Adipose tissue (tissue), 3 donors: Measurements from ENCODE around the gene C11orf97. TPM values are rescaled to one million over a fixed set of nuclear protein-coding genes. Genes with fewer than 3 reads are reported as not detected.
"Not testable (repeated sequence)": the region's sequence is repeated elsewhere in the genome, so short reads cannot be mapped to it uniquely, and the experiment has no call there.

Experiments used
- H3K27ac ChIP-seq: one replicate; pipeline ENCODE4 v1.5.1; 2013; ENCODE audit warnings: low read depth, low read length
- WGBS, 3 donors: extraction: QIAGEN DNeasy Blood & Tissue Kit; methylation state at CpG; one replicate each; pipeline ENCODE4 v1.1.7; 2013; 5-methylcytosine and 5-hydroxymethylcytosine counted together
- polyA plus RNA-seq, 3 donors: library from polyadenylated mRNA; stranded (reverse); fragments of 200-250 nt; gene quantifications; one replicate each; pipeline ENCODE4 v1.2.3, GENCODE V29; 2013
- donor health status: healthy with polysubstance abuse.
- donor health status: Bipolar disorder and iron deficiency.
- donor health status: healthy.

C11orf97 gene, protein sequence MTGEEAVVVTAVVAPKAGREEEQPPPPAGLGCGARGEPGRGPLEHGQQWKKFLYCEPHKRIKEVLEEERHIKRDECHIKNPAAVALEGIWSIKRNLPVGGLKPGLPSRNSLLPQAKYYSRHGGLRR
- polyA plus RNA-seq, result not detected

DNA sequence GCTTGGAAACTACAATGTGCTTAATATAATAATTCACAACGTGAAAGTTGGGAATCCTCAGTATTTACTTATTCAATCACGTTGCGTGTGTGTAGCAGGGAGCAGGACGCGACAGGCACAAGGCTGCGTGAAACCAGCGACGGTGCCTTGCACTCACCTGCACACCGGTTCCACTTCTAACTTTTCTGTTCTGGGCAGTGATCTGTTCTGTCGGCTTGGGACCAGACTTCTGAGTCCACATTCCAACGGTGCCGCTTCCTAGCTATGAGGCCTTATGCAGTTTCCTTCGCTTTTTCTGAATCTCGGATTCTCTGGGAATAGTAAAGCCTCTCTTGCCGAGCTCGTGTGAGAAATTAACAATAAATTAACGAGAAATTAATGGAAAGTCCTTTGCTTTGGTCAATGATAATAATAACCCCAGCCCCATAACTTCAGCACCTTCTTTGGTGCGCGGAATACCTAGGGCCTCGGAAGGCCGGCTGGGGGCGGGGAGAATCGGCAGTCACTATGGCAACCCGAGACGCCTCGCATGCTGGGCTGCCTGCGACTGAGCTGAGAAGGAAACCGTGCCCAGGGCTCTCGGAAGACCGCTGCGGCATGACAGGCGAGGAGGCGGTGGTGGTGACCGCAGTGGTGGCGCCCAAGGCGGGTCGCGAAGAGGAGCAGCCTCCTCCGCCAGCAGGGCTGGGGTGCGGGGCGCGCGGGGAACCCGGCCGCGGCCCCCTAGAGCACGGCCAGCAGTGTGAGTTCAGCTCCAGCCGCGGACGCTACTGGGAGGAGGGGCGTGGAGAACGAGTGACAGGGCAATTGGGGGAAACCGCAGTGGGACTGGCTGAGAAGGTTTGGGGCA lies at the start of gene C11orf97:
TSS of gene C11orf97 (plus strand) at position 530 of the 850 bp plus-strand sequence. CDS start at position 598, 68 bp downstream.
- WGBS, 3 donors, result 14 to 18% (median 17%) methylated on average over 51 to 53 of the region's 53 CpGs
- H3K27ac ChIP-seq, result no peak within 1 kb of the TSS

DNA sequence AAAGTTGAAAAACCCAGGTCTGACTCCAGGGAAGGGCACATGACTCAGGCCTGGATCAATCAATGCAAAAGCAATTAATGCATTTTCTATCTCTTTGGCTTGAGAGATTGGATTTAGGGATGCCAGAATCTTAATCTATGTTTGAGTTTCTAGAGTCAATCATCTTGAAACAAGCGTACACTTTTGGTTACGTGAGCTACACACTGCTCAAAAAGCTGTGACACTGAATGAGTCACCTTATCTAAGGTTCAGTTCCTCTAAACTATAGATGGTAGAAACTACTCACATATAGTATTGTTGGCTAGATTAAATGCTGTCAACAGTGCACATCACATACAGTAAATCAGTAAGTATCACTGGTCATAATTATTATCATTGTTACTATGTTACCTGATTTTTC lies 42.8 kb upstream of the C11orf97 start:
- no peak overlapping the region for H3K27ac ChIP-seq
- WGBS, 3 donors, result 65 to 96% (median 93%) methylated on average over 2 of the region's 2 CpGs

DNA sequence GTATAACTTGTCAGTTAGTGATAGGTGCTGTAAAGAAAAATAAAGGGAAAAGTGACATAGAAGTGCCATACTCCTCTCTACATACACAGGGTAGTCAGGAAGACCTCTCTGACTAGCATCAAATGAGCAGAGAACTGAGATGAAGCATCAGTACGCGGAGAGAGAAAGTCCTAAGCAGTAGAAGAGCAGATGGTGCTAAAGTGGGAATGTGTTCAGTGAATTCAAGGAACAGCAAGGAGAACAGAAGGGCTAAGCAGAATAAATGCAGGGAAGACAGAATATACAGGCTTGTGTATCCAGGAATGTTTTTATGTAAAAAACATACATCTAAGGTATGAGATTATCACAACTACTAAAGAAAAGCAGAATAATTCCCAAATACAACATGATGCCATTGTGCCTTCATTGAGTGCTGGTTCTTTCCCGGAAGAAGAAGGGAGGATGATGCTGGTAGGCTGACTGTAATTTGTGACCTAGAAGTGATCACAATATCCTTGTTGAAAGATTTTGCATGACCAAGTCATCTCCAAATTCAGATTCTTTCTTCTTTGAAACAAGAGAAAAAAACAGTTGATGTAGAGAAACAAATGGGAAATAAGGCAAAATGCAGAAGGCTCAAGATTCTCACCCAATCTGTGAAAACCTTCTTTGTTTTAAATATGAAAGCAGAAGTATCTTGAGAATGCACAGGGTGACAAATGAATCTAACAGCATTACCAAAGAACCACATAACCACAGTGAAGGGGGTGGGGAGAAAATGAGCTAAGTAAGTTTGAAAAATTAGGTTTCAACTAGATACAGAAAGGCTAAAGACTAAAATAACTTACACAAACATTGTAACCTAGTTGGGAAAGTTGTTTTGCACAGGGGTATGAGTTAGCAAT lies 39.1 kb upstream of the C11orf97 start:
- no peak overlapping the region for H3K27ac ChIP-seq
- WGBS, 3 donors, result 93 to 98% (median 93%) methylated on average over 3 of the region's 3 CpGs

DNA sequence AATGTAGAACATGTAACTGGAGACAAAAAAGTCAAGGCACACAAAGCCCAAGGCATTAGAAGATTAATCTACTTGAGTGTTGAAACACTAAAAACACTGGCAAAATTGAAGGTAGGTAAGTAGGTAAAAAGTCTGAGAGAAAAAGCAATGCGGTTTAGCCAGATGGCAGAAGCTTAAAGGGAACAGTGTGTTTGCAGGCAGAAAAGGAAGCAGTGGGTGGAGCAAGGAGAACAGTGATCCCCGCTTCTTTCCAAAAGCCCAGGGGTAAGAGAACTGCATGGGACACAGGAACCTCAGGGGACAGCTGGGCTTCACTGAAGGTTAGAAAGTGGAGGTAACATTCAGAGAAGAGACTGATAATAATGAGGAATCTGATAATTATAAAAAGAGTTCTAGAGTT lies 34.6 kb upstream of the C11orf97 start:
- H3K27ac ChIP-seq, result no peak overlapping the region

DNA sequence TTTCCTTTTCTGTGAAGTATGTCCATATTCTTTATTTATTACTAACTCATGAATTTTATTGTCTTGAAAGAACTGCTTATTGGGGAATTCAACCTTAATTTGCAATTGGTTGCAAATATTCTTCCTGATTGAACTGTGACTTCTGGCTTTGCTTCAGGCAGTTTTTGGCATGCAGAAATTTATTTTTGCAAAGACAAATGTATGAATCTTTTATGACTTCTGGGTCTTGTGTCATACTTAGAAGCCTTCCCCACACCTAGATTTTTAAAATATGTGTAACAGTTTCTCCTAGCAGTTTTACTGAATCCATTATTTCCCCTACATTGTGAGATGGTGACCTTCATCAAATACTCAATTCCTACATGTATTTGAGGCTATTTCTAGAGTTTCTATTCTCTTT lies 30.9 kb upstream of the C11orf97 start:
- H3K27ac ChIP-seq, result no peak overlapping the region

More for the DNA sequence above, 34.6 kb upstream of the C11orf97 start:
- WGBS, 3 donors, result 58 to 89% (median 67%) methylated on average over 2 of the region's 2 CpGs

DNA sequence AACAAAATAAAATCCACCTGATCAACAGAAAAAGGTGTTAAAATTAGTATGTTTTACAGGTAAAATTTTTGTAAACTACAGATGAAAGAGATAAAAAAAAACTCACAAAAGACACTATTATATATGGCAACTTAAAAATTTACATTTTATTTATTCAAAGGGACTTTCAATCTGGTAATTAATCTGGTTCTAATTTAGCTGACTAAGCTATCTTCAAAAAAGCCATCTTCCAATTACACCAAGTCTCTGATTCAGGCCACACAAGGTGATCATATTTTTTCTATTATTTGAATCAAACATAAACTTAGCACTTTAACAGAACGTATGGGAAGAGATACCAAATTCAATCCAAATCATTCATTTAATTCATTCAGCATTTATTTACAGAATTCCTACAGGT lies 26.2 kb upstream of the C11orf97 start:
- 81 to 90% (median 86%) methylated on average over 1 of the region's 1 CpG for WGBS, 3 donors
- H3K27ac ChIP-seq, result no peak overlapping the region

DNA sequence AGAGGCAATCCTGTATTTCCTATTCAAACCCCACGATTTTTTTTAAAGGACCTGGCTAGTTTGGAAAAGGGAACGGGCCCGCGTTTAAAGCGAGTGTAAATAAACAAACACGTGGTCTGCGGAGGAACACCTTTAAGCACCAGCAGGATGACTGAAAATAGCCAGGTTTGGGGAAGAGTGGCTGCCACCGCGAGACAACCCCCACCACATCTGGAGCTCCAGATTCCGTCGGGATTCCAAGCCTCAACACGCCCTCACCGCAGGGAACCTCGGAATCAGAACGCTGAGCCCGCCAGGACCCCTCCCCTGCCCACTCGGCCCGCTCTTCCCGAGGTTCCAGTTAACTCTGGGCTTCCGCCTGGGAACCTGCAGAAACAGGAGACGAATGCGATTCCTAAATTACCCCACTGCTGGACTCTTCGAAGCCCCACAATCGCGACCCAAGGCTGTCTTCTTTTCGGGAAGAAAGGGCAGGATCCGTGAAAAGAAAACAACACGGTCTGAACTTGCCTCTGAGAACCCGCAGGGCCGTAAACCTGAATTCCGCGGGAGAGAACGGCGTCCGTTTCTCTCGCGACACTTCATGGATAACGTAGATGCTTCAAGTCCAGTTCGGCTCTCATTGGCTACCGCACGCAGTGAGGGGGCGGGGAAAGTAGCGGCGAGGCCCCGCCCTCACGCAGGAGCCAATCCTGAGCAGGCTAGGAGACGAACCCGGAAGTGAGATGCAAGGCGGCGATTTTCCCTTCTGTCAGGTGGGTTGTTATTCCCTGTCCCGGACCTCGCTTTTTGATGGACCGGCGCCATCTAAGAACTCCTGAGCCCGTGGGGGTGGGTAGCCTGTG lies 18.8 kb upstream of the C11orf97 start, which contains the start of the genes ANKRD49 and MRE11:
TSS of gene ANKRD49 (plus strand) at position 704 of the 845 bp plus-strand sequence. CDS start 2,710 bp downstream, outside the sequence.
TSS of gene MRE11 (minus strand) at position 564 of the 845 bp plus-strand sequence. CDS start 1,043 bp downstream, outside the sequence.
- 0 to 1% (median 0%) methylated on average over 55 of the region's 55 CpGs for WGBS, 3 donors
- H3K27ac ChIP-seq, result no peak within 1 kb of the TSS

DNA sequence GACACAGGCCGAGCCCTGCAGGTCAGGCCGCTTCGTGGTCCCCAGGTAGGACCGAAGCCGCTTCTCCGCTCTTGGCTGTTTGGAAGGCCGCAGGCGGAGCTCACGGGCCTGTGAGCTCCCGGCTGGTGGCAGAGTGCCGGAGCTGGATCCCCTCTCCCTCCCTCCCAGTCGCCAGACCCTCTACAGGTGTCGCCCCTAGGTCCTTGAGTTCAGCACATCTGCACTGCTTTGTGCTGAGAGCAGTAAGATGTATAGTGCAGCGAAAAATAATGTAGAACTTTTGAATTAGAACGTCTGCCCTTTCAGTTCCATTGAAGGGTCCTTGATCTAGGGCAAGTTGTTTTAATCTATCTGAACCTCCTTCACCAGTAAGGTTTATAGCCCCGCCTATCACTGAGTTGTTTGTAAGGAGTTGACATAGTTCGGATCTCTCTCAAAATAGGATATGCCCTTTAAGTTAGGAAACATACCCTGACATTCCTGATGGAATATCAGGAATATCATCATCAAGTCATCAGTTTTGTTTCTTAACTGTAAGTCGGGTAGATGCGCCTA lies 18.1 kb upstream of the C11orf97 start:
- 1 to 5% (median 3%) methylated on average over 19 of the region's 19 CpGs for WGBS, 3 donors
- H3K27ac ChIP-seq, result no peak overlapping the region

DNA sequence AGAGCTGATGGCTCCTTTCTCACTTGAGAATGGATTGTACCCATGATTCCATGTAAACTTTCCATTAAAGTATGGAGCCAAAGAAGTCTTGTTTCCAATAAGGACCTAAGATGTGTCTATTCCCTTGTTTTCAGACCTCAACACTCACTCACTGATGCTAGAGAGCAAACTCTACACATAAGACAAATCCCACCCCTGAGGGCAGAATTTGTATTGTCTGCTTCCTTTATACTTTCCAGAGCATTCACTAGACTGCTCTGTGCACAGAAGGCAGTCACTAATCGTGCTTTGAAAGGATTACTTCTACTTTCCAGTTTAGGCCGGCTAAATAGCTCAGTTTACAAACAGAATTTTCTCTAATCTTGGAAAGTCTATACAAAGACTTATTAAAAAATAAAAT lies 12.1 kb upstream of the C11orf97 start:
- 86 to 89% (median 88%) methylated on average over 2 of the region's 2 CpGs for WGBS, 3 donors
- H3K27ac ChIP-seq, result no peak overlapping the region

DNA sequence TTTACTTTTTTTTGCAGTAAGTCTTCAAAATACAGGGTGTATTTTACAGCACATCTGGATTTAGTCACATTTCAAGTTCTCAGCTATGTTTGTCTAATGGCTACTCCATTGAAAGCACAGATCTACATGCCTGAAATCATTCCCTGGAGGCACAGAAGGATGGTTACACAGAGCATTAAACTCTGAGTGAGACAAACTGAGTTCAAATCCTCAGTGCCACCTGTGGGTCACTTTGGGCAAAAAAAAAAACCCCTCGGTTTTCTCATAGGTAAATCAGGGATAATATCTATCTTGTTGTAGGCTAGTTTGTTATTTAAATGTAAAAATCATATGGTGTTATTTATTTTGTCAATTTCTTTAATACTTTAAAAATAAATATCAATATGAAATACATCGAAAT lies 10.7 kb upstream of the C11orf97 start:
- WGBS, 3 donors, result 63 to 77% (median 70%) methylated on average over 2 of the region's 2 CpGs
- H3K27ac ChIP-seq, result no peak overlapping the region

DNA sequence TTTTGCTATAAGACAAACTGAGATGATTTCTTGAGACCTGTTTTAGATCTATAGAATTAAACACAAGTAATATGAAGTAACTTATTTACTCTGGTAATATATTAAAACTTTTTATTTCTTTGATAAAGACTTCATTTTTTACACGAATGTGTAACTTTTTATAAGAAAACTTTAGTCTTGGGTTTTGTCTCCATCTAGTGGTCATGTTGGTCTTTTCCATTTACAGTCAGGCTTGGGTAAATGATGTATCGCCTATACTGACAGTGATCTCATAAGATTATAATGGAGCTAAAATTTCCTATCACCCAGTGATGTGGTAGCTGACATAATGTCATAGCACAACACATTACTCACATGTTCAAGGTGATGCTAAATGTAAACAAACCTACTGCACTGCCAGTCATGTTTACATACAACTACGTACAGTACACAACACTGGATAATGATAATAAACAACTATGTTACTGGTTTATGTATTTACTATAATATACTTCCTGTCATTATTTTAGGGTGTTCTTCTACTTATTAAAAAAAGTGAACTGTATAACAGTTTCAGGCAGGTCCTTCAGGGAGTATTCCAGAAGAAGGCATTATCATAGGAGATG lies 7.5 kb upstream of the C11orf97 start:
- WGBS, 3 donors, result 4 to 21% (median 19%) methylated on average over 3 of the region's 3 CpGs
- H3K27ac ChIP-seq, result no peak overlapping the region

DNA sequence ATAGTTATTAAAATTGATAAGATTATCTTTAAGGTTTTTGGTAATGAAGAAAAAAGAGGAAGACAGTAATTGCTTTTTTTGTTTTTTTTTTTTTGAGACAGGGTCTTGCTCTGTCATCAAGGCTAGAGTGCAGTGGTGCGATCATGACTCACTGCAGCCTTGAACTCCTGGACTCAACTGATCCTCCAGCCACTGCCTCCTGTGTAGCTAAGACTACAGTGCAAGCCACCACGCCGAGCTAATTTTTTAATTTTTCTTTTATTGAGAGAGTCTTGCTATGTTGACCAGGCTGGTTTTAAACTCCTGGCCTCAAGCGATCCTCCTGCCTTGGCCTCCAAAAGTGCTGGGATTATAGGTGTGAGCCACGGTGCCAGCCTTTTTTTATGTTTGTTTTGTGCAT lies 5.7 kb upstream of the C11orf97 start:
- not testable (repeated sequence) for H3K27ac ChIP-seq
- WGBS, 3 donors, result 83 to 94% (median 92%) methylated on average over 5 of the region's 5 CpGs

DNA sequence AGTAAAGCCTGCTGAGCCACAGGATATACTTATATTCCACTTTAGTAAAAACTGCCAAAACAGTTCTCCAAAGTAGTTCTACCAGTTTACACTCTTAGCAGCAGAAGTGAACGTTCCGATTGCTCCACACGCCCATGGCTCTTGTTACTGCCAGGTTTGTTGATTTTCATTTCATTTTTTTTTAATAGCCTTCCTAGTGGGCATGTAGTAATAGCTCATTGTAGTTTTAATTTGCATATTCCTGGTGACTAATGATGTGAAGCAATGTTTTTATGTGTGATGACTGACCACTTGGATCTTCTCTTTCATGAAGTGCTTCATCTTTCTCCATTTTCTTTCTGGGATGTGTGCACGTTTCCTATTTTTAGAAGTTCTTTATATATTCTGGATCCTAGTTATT lies 4.8 kb upstream of the C11orf97 start:
- no peak overlapping the region for H3K27ac ChIP-seq
- WGBS, 3 donors, result 53 to 71% (median 65%) methylated on average over 4 of the region's 4 CpGs

DNA sequence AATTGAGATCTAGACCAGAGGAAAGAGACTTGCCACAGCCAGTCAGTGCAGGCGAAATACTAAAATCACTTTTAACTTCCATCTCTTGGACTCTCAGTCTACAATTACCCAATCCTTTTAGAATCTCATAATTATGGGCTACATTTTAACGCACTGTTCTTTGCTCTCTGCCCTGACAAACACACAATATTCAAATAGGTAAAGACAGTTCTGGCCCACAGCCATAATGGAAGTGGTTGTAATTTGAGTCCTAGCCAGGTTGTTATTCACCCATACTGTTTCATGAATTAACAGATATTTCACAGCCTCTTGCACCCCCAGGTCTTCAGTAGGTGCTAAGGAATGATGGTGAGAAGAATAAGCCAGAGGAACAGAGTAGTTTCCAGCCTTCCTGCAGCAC lies 830 bp downstream of the C11orf97 start:
- no peak overlapping the region for H3K27ac ChIP-seq
- 19 to 29% (median 26%) methylated on average over 2 of the region's 2 CpGs for WGBS, 3 donors

DNA sequence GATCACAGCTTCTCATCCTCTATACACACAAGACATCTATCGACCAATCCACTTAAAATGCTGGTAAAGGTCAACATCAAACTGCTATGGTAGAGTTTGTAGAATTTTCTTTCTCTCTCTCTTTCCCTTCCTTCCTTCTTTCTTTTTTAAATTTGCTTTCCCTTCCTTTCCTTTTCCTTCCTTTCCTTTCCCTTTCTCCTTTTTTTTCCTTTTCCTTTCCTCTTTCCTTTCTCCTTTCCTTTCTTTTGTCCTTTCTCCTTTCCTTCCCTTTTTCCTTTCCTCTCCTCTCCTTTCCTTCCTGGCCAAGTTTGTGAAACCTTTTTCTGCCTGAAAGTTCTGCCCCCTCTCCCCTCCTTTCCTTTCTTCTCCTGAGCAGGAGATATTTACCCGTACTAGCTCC lies 3.1 kb downstream of the C11orf97 start:
- no peak overlapping the region for H3K27ac ChIP-seq
- WGBS, 3 donors, result 78 to 87% (median 86%) methylated on average over 2 of the region's 2 CpGs

DNA sequence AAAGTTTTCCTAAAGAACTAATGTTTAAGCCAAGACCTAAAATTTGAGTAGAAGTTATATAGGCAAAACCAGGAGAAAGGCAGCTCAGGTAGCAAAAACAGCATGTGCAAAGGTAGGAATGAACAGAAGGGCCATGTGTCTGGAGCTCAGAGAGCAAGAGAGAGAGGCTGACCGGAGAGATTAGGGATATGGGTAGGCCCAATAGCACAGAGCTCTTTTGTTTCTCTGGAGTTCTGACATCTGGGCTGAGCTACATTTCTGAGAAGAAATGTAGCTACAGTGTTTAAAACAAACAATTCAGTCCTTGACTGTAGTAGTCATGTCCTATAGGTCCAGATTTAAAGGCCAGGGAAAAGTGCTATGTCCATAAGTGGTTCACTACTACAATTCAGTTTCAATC lies 4.5 kb downstream of the C11orf97 start:
- H3K27ac ChIP-seq, result no peak overlapping the region
- WGBS, 3 donors, result 0 to 52% (median 33%) methylated on average over 1 of the region's 1 CpG

DNA sequence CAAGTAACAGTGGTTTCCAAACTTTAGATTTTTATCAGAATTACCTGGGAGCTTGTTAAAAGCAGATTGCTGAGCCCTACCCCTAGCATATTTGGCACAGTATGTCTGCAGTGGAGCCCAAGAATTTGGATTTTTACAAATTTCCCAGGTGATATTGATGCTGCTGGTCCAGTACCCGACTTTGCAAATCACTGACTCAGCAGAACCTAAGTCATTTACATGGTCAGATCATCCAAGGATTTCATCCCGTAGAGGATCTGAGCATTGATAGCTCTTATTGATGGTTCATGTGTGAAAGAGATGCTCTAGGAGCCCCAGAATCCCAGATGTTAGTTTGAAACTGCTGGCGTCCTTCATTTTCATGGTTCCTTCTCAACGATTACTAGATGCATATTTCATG lies 6.0 kb downstream of the C11orf97 start:
- WGBS, 3 donors, result 58 to 71% (median 70%) methylated on average over 4 of the region's 4 CpGs
- no peak overlapping the region for H3K27ac ChIP-seq
